ENCODE results near the gene FUT2. TPM values are rescaled to one million over a fixed set of nuclear protein-coding genes. Genes with fewer than 3 reads are reported as not detected.

Gene FUT2
- total and polyA plus RNA-seq, 2 of the 13 experiments (the other 11 are each of a cell fraction or from before 2014, with no cell fraction given) = 0.07 TPM; not detected in 1

DNA sequence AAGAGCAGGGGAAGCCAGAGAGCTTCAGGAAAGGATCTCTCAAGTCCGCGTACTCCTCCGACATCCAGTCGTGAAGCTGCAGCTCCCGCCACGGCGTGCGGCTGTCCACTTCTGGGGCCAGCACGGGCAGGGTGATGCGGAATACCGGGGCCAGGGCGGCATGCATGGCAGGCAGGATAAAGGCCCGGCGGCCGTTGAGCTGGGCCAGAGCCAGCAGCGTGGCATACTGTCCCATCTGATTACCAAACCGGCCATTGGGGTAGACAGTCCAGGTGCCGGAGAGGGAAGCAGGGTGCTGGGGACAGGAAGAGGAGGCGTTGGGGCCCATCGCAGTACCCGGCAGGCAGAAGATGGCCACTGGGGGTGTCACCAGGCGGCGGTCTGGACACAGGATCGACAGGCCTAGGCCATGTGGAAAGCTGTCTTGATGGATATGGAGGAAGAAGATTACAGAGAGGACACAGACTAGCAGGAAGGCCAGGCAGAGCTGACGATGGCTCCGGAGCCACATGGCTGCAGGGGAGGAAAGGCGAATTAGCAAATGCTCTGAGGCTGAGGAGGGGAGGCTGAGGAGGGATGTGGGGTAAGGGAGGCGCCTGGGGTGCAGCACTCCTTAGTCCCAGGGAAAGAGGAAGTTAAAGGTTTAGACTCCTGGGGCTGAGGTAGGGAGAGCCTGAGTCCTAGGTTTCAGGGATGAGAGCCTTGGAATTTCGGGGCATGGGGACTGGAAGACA is 55.2 kb downstream of the FUT2 start:
- no peak for TF ChIP-seq SNAPC2 (CRISPR knock-in tag; IDR thresholded peaks at IDR 0.05)
- TF ChIP-seq, protein P1, sequence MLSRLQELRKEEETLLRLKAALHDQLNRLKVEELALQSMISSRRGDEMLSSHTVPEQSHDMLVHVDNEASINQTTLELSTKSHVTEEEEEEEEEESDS (CRISPR knock-in tag; IDR thresholded peaks at IDR 0.05; ENCODE audit: borderline replicate concordance) = no peak
- no peak for TF ChIP-seq NONO (IDR thresholded peaks at IDR 0.05)
- no peak for TF ChIP-seq NONO (CRISPR knock-in tag; conservative IDR thresholded peaks at IDR 0.05)
- TF ChIP-seq DR1 (CRISPR knock-in tag; IDR thresholded peaks at IDR 0.05) = no peak
- TF ChIP-seq ZNF788 (CRISPR knock-in tag; IDR thresholded peaks at IDR 0.05; ENCODE audit: borderline replicate concordance) = no peak
- TF ChIP-seq, protein P2, sequence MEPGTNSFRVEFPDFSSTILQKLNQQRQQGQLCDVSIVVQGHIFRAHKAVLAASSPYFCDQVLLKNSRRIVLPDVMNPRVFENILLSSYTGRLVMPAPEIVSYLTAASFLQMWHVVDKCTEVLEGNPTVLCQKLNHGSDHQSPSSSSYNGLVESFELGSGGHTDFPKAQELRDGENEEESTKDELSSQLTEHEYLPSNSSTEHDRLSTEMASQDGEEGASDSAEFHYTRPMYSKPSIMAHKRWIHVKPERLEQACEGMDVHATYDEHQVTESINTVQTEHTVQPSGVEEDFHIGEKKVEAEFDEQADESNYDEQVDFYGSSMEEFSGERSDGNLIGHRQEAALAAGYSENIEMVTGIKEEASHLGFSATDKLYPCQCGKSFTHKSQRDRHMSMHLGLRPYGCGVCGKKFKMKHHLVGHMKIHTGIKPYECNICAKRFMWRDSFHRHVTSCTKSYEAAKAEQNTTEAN (CRISPR knock-in tag; conservative IDR thresholded peaks at IDR 0.05) = no peak
- Histone ChIP-seq H3K27ac (ENCODE audit: extremely low read length, insufficient read depth, low read length) (no peak overlapping the region), H3K4me2 (ENCODE audit: low read depth, low read length) (no peak overlapping the region), H3K4me1 (ENCODE audit: insufficient read depth, low read length) (peaks cover 34% of the 10 kb centered on the region), H3K9me3 (ENCODE audit: low read length) (no peaks in the 10 kb centered on the region), H3K4me3 (replicated peaks in 1 of 3; ENCODE audit: insufficient read depth in 1 of 3, low read depth in 2 of 3, low read length in 3 of 3) (no peak overlapping the region), H3K9ac (ENCODE audit: insufficient read depth, low read depth, low read length) (no peak overlapping the region), H2AFZ (ENCODE audit: low read length) (no peak overlapping the region), H3K27me3 (ENCODE audit: control insufficient read depth in 1 of 2, insufficient read depth in 2 of 2, low read length in 2 of 2) (no peaks in the 10 kb centered on the region), H3K79me2 (ENCODE audit: insufficient read depth, low read length) (no peaks in the 10 kb centered on the region), H3K36me3 (replicated peaks in 1 of 2; ENCODE audit: control insufficient read depth in 1 of 2, insufficient read depth in 2 of 2, low read length in 2 of 2) (no peaks in the 10 kb centered on the region), H4K20me1 (ENCODE audit: insufficient read depth, low read length) (no peaks in the 10 kb centered on the region)
- ATAC-seq (no peak), DNase-seq (ENCODE audit: low spot score) (no peak), FAIRE-seq (no peak)
- intact Hi-C loops (cut with micrococcal nuclease; ENCODE audit: unreplicated experiment) = no loop called here
- WGBS (ENCODE audit: low lambda C conversion rate) = 87% methylated on average over 20 of the region's 29 CpGs
- in situ Hi-C loops (cut with HindIII; ENCODE audit: extremely low pct_ligation_motif_present, low pct_unique_long_range_greater_than_20kb) = no loop called here
- no TSS peak for BruUV-seq (replicated peaks)
- CTCF ChIA-PET (ENCODE audit: low intra/inter-chr PET ratio, low total read pairs) = no interaction called here
- POLR2A ChIA-PET = interaction anchor here (0.9 to 1.7 kb wide), 2 partner anchors 10 to 12 kb away, joined by 4 read pairs; no protein-coding TSS in a partner anchor
